Measurements from ENCODE around the gene VIPR2. TPM values are rescaled to one million over a fixed set of nuclear protein-coding genes. Genes with fewer than 3 reads are reported as not detected.
"Not testable (repeated sequence)": the region's sequence is repeated elsewhere in the genome, so short reads cannot be mapped to it uniquely, and the experiment has no call there.

The VIPR2 gene
- total RNA-seq, 4 donors from 2014 or later, result 0.32 to 0.34 (median 0.32) TPM; not detected in 1

- intact Hi-C loops (cut with DNase I; ENCODE audit: low total_unique reads), result no loop called here
- no peak overlapping the region for H3K4me3 ChIP-seq (ENCODE audit: low read depth, poor library complexity, severe bottlenecking)
- TF ChIP-seq POLR2A (IDR thresholded peaks at IDR 0.05) (no peak), CTCF (IDR thresholded peaks at IDR 0.05) (no peak)
- peak in 1 of 2 donors; percentile 61 for DNase-seq (ENCODE audit: low spot score in 2 of 2)
- WGBS, 2 donors, result 77 to 79% methylated on average over 7 of the region's 7 CpGs
Measured at GRCh38 chr7:159136442-159136841, 8.2 kb downstream of the VIPR2 start.

- 87 to 91% methylated on average over 8 of the region's 8 CpGs for WGBS, 2 donors
- peak in 1 of 2 donors; percentile 52 for DNase-seq (ENCODE audit: low spot score in 2 of 2)
- no peak for TF ChIP-seq POLR2A (IDR thresholded peaks at IDR 0.05)
- TF ChIP-seq CTCF (IDR thresholded peaks at IDR 0.05), result no peak
- intact Hi-C loops (cut with DNase I; ENCODE audit: low total_unique reads), result no loop called here
- no peak overlapping the region for H3K4me3 ChIP-seq (ENCODE audit: low read depth, poor library complexity, severe bottlenecking)
Measured at GRCh38 chr7:159136013-159136412, 8.7 kb downstream of the VIPR2 start.

GRCh38 chr7:159132670-159133443 lies 11.8 kb downstream of the VIPR2 start:
- H3K4me3 ChIP-seq (ENCODE audit: low read depth, poor library complexity, severe bottlenecking); intact Hi-C loops (cut with DNase I; ENCODE audit: low total_unique reads): not testable (repeated sequence)
- peak in 1 of 2 donors; percentile 77 for DNase-seq (ENCODE audit: low spot score in 2 of 2)
- WGBS, 2 donors, result 71 to 84% methylated on average over 11 to 13 of the region's 14 CpGs

GRCh38 chr7:159130820-159131219 lies 13.8 kb downstream of the VIPR2 start:
- no peak for TF ChIP-seq CTCF (IDR thresholded peaks at IDR 0.05)
- no peak for TF ChIP-seq POLR2A (IDR thresholded peaks at IDR 0.05)
- DNase-seq (ENCODE audit: low spot score in 2 of 2), result peak in 1 of 2 donors; percentile 50
- intact Hi-C loops (cut with DNase I; ENCODE audit: low total_unique reads), result no loop called here
- no peak overlapping the region for H3K4me3 ChIP-seq (ENCODE audit: low read depth, poor library complexity, severe bottlenecking)
- 79 to 83% methylated on average over 8 of the region's 8 CpGs for WGBS, 2 donors

GRCh38 chr7:159130199-159130775 lies 14.4 kb downstream of the VIPR2 start:
- DNase-seq (ENCODE audit: low spot score in 2 of 2), result peak in 1 of 2 donors; percentile 66
- H3K4me3 ChIP-seq (ENCODE audit: low read depth, poor library complexity, severe bottlenecking), result no peak overlapping the region
- 88 to 94% methylated on average over 9 of the region's 9 CpGs for WGBS, 2 donors
- TF ChIP-seq POLR2A (IDR thresholded peaks at IDR 0.05) (no peak), CTCF (IDR thresholded peaks at IDR 0.05) (no peak)
- intact Hi-C loops (cut with DNase I; ENCODE audit: low total_unique reads), result no loop called here

- TF ChIP-seq POLR2A (IDR thresholded peaks at IDR 0.05), result no peak
- TF ChIP-seq CTCF (IDR thresholded peaks at IDR 0.05), result no peak
- H3K4me3 ChIP-seq (ENCODE audit: low read depth, poor library complexity, severe bottlenecking), result no peak overlapping the region
- intact Hi-C loops (cut with DNase I; ENCODE audit: low total_unique reads), result no loop called here
- DNase-seq (ENCODE audit: low spot score in 2 of 2), result peak in 1 of 2 donors; percentile 60
- 76 to 84% methylated on average over 10 of the region's 10 CpGs for WGBS, 2 donors
Measured at GRCh38 chr7:159128767-159129166, 15.9 kb downstream of the VIPR2 start.
